Ovary (tissue), 1 donor: ENCODE data around the gene ITIH4.

ENCODE experiments used
- EP300 ChIP-seq: sonication (generic); formaldehyde crosslinking; IDR thresholded peaks from one replicate; pipeline ENCODE4 v1.6.1; 2017; ENCODE audit warnings: antibody characterized with exemption
- POLR2A ChIP-seq: fragments of 450-650 bp; IDR thresholded peaks from one replicate; pipeline ENCODE4 v1.6.1; 2017; ENCODE audit warnings: antibody characterized with exemption, mild to moderate bottlenecking, moderate library complexity

GRCh38 chr3:52834871-52835501 is 4.5 kb upstream of the ITIH4 start, which contains the start of gene MUSTN1:
- TF ChIP-seq EP300 (no peak), POLR2A (no peak)
